Panc1 (cell line): Measurements from ENCODE around the gene OPHN1. TPM values are rescaled to one million over a fixed set of nuclear protein-coding genes. Genes with fewer than 3 reads are reported as not detected.

Source experiments
- ATAC-seq: fragments of 200-7000 bp; cut with Tn5 transposase; 2 replicates; pipeline ENCODE4 v1.9.1; 2020; ENCODE audit warnings: mild to moderate bottlenecking, moderate library complexity
- BruUV-seq: library from RNA; stranded (reverse); fragments of 400-500 nt; replicated peaks from 2 replicates; lab custom pipeline; 2021; lab: Mats Ljungman, UMichigan
- CTCF ChIA-PET: fragments of 300-600 bp; sonication (Branson Sonifier 250); formaldehyde crosslinking; loops from one replicate; lab custom pipeline; 2022; ENCODE audit warnings: antibody characterized with exemption; lab: Charles Lee
- POLR2A ChIA-PET: fragments of 300-600 bp; sonication (Branson Sonifier 250); formaldehyde crosslinking; loops from one replicate; lab custom pipeline; 2022; ENCODE audit warnings: antibody characterized with exemption; lab: Charles Lee
- DNase-seq: peaks from one replicate; pipeline ENCODE4 v3.0.0-alpha.2; 2010; ENCODE audit warnings: low read depth, low spot score
- H3K27ac ChIP-seq: 2 replicates; pipeline ENCODE4 v1.5.1; 2011; ENCODE audit warnings: mild to moderate bottlenecking, low read length, inconsistent platforms
- H3K27me3 ChIP-seq: fragments of 200-500 bp; sonication (Bioruptor generic); 2 replicates; pipeline ENCODE4 v1.6.0; 2014; ENCODE audit warnings: low read length, inconsistent platforms; ENCODE audit not compliant: control insufficient read depth, insufficient read depth
- H3K36me3 ChIP-seq: fragments of 200-500 bp; sonication (Bioruptor generic); 2 replicates; pipeline ENCODE4 v1.5.1; 2014; ENCODE audit warnings: inconsistent platforms, mild to moderate bottlenecking, low read length, moderate library complexity; ENCODE audit not compliant: control insufficient read depth, insufficient read depth
- H3K4me1 ChIP-seq: 2 replicates; pipeline ENCODE4 v1.5.1; 2011; ENCODE audit warnings: inconsistent platforms, mild to moderate bottlenecking, low read length, moderate library complexity; ENCODE audit not compliant: control insufficient read depth, insufficient read depth
- H3K4me3 ChIP-seq, 2 experiments: 2 replicates each; pipeline ENCODE4 v1.5.1; 2011 to 2012; ENCODE audit warnings: low read depth in 2 of 2, low read length in 2 of 2, mild to moderate bottlenecking in 2 of 2, inconsistent platforms in 1 of 2, moderate library complexity in 1 of 2
- H3K9me3 ChIP-seq: fragments of 200-500 bp; sonication (Bioruptor generic); 2 replicates; pipeline ENCODE4 v1.5.1; 2014; ENCODE audit warnings: low read depth, mild to moderate bottlenecking, inconsistent platforms, low read length, moderate library complexity; ENCODE audit not compliant: control insufficient read depth, insufficient read depth
- POLR2AphosphoS5 ChIP-seq: IDR thresholded peaks from 2 replicates; pipeline ENCODE4 v1.6.1; 2012; ENCODE audit warnings: mild to moderate bottlenecking, low read depth, low read length, moderate library complexity
- SIN3A ChIP-seq: IDR thresholded peaks from 2 replicates; pipeline ENCODE4 v1.6.1; 2012; ENCODE audit warnings: low read depth, mild to moderate bottlenecking, low read length, moderate library complexity, borderline replicate concordance; ENCODE audit not compliant: insufficient read depth
- TCF7L2 ChIP-seq: IDR thresholded peaks from 2 replicates; pipeline ENCODE4 v1.6.1; 2011; ENCODE audit warnings: mild to moderate bottlenecking, low read depth, low read length, inconsistent platforms
- in situ Hi-C: cut with HindIII; loops from 2 replicates; pipeline ENCODE4 v1.10.0; 2016; ENCODE audit warnings: low sequenced_read_pairs, low pct_unique_long_range_greater_than_20kb
- intact Hi-C: fragments of 100-400 bp; cut with micrococcal nuclease; formaldehyde crosslinking; loops from one replicate; pipeline ENCODE4 v1.10.0; 2022; ENCODE audit not compliant: unreplicated experiment
- total RNA-seq: library from RNA; stranded (reverse); gene quantifications from one replicate; pipeline ENCODE4 v1.2.1, GENCODE V29; 2021; ENCODE audit not compliant: unreplicated experiment
- TF ChIP-seq, protein P1 (sequence below): fragments of 450-650 bp; IDR thresholded peaks from 2 replicates; pipeline ENCODE4 v1.5.1; 2017; ENCODE audit warnings: mild to moderate bottlenecking
- TF ChIP-seq, protein P2 (sequence below), 2 experiments: IDR thresholded peaks; 2 replicates each; pipeline ENCODE4 v1.6.1; 2011 to 2012; ENCODE audit warnings: low read depth in 2 of 2, control low read depth in 1 of 2, low read length in 1 of 2, mild to moderate bottlenecking in 1 of 2, moderate library complexity in 1 of 2; ENCODE audit not compliant: insufficient read depth in 1 of 2

The OPHN1 gene
- total RNA-seq, 1 experiment from 2014 or later, result 8.8 TPM

GRCh38 chrX:68287419-68287818, 145.9 kb downstream of the OPHN1 start:
- H3K9me3 ChIP-seq, result no peaks in the 10 kb centered on the region
- H3K36me3 ChIP-seq, result no peaks in the 10 kb centered on the region
- DNase-seq (no peak), ATAC-seq (no peak)
- POLR2A ChIA-PET, result no interaction called here
- H3K27ac ChIP-seq, result no peak overlapping the region
- intact Hi-C loops, result no loop called here
- H3K27me3 ChIP-seq, result no peaks in the 10 kb centered on the region
- TF ChIP-seq TCF7L2, result no peak
- no peak for TF ChIP-seq POLR2AphosphoS5
- TF ChIP-seq, protein P1, sequence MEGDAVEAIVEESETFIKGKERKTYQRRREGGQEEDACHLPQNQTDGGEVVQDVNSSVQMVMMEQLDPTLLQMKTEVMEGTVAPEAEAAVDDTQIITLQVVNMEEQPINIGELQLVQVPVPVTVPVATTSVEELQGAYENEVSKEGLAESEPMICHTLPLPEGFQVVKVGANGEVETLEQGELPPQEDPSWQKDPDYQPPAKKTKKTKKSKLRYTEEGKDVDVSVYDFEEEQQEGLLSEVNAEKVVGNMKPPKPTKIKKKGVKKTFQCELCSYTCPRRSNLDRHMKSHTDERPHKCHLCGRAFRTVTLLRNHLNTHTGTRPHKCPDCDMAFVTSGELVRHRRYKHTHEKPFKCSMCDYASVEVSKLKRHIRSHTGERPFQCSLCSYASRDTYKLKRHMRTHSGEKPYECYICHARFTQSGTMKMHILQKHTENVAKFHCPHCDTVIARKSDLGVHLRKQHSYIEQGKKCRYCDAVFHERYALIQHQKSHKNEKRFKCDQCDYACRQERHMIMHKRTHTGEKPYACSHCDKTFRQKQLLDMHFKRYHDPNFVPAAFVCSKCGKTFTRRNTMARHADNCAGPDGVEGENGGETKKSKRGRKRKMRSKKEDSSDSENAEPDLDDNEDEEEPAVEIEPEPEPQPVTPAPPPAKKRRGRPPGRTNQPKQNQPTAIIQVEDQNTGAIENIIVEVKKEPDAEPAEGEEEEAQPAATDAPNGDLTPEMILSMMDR, result no peak
- TF ChIP-seq SIN3A, result no peak
- TF ChIP-seq, protein P2, sequence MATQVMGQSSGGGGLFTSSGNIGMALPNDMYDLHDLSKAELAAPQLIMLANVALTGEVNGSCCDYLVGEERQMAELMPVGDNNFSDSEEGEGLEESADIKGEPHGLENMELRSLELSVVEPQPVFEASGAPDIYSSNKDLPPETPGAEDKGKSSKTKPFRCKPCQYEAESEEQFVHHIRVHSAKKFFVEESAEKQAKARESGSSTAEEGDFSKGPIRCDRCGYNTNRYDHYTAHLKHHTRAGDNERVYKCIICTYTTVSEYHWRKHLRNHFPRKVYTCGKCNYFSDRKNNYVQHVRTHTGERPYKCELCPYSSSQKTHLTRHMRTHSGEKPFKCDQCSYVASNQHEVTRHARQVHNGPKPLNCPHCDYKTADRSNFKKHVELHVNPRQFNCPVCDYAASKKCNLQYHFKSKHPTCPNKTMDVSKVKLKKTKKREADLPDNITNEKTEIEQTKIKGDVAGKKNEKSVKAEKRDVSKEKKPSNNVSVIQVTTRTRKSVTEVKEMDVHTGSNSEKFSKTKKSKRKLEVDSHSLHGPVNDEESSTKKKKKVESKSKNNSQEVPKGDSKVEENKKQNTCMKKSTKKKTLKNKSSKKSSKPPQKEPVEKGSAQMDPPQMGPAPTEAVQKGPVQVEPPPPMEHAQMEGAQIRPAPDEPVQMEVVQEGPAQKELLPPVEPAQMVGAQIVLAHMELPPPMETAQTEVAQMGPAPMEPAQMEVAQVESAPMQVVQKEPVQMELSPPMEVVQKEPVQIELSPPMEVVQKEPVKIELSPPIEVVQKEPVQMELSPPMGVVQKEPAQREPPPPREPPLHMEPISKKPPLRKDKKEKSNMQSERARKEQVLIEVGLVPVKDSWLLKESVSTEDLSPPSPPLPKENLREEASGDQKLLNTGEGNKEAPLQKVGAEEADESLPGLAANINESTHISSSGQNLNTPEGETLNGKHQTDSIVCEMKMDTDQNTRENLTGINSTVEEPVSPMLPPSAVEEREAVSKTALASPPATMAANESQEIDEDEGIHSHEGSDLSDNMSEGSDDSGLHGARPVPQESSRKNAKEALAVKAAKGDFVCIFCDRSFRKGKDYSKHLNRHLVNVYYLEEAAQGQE (IDR thresholded peaks at IDR 0.05; ENCODE audit: insufficient read depth in 1 of 2, low read depth in 2 of 2, low read length in 1 of 2), result no peak
- CTCF ChIA-PET, result no interaction called here
- in situ Hi-C loops, result no loop called here
- BruUV-seq, result no TSS peak
- no peaks in the 10 kb centered on the region for H3K4me1 ChIP-seq
- no peak overlapping the region for H3K4me3 ChIP-seq

GRCh38 chrX:68286980-68287379, 146.3 kb downstream of the OPHN1 start:
- CTCF ChIA-PET, result no interaction called here
- H3K27me3 ChIP-seq, result no peaks in the 10 kb centered on the region
- in situ Hi-C loops (no loop called here), intact Hi-C loops (no loop called here)
- DNase-seq (no peak), ATAC-seq (no peak)
- H3K4me3 ChIP-seq, result no peak overlapping the region
- POLR2A ChIA-PET, result no interaction called here
- no peaks in the 10 kb centered on the region for H3K36me3 ChIP-seq
- H3K4me1 ChIP-seq, result no peaks in the 10 kb centered on the region
- BruUV-seq, result no TSS peak
- H3K27ac ChIP-seq, result no peak overlapping the region
- no peaks in the 10 kb centered on the region for H3K9me3 ChIP-seq
- TF ChIP-seq, protein P2 (IDR thresholded peaks at IDR 0.05; ENCODE audit: insufficient read depth in 1 of 2, low read depth in 2 of 2, low read length in 1 of 2), result no peak
- TF ChIP-seq POLR2AphosphoS5 (no peak), SIN3A (no peak), TCF7L2 (no peak)
- TF ChIP-seq, protein P1, result no peak
